ENCODE measurements around the gene UCHL5.

The UCHL5 gene

GRCh38 chr1:192962901-192963300 is 96.3 kb downstream of the UCHL5 start:
- no peak for DNase-seq

Measured in hippocampal formation (tissue), 2 donors.